IMR-90 (cell line): ENCODE measurements around the gene SEPSECS.

ENCODE experiments used
- CEBPB ChIP-seq: IDR thresholded peaks from 2 replicates; pipeline ENCODE4 v1.6.1; 2012; ENCODE audit warnings: low read depth, low read length, improper control_type of control experiment
- POLR2A ChIP-seq: IDR thresholded peaks from 2 replicates; pipeline ENCODE4 v1.6.1; 2012; ENCODE audit warnings: mild to moderate bottlenecking, low read depth, low read length
- SMC3 ChIP-seq: fragments of 150-350 bp; IDR thresholded peaks from 2 replicates; pipeline ENCODE4 v1.6.1; 2016; ENCODE audit warnings: low read depth, mild to moderate bottlenecking, antibody characterized with exemption, low read length, moderate library complexity
- TF ChIP-seq, protein P1 (sequence below): conservative IDR thresholded peaks from 2 replicates; pipeline ENCODE4 v1.5.1; 2012; ENCODE audit warnings: mild to moderate bottlenecking, low read depth, low read length, improper control_type of control experiment

DNA sequence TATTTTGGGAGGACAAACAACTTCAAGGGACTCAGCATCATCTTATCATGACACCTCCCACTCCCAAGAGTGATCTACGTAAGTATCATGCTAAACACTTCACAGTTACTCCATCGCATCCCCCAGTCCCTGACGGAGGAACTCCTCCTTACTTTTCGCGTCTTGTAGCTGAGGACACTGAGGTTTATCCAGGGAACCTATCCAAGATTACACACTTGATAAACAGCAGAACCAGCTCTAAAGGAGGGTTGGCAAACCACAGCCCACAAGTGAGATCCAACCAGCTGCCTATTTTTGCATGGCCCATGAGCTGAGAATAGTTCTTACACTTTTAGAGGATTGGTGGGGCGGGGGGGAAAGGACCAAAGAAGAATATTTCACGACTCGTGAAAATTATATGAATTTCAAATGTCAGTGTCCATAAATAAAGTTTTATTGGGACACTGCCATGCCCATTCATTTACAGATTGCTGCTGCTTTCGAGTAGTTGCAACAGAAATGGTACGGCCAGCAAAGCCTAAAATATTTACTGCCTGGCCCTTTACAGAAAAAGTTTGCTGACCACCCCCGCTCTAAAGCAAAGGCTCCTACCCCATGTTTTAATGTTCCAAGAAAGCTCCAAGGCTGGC, 47.8 kb downstream of the SEPSECS start:
- TF ChIP-seq, protein P1, sequence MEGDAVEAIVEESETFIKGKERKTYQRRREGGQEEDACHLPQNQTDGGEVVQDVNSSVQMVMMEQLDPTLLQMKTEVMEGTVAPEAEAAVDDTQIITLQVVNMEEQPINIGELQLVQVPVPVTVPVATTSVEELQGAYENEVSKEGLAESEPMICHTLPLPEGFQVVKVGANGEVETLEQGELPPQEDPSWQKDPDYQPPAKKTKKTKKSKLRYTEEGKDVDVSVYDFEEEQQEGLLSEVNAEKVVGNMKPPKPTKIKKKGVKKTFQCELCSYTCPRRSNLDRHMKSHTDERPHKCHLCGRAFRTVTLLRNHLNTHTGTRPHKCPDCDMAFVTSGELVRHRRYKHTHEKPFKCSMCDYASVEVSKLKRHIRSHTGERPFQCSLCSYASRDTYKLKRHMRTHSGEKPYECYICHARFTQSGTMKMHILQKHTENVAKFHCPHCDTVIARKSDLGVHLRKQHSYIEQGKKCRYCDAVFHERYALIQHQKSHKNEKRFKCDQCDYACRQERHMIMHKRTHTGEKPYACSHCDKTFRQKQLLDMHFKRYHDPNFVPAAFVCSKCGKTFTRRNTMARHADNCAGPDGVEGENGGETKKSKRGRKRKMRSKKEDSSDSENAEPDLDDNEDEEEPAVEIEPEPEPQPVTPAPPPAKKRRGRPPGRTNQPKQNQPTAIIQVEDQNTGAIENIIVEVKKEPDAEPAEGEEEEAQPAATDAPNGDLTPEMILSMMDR: no peak
- TF ChIP-seq POLR2A: no peak
- no peak for TF ChIP-seq CEBPB
- TF ChIP-seq SMC3: no peak
